Osteoblast (primary cell): ENCODE data around the gene PRKCE. TPM values are rescaled to one million over a fixed set of nuclear protein-coding genes. Genes with fewer than 3 reads are reported as not detected.

Source experiments
- DNase-seq: peaks from one replicate; pipeline ENCODE4 v3.0.0; 2011; ENCODE audit warnings: low spot score, mixed read lengths; ENCODE audit not compliant: insufficient read length; ENCODE audit errors: missing footprints
- H2AFZ ChIP-seq: 2 replicates; pipeline ENCODE4 v1.6.0; 2011; ENCODE audit warnings: mild to moderate bottlenecking, low read length
- H3K27ac ChIP-seq: 2 replicates; pipeline ENCODE4 v1.5.1; 2011; ENCODE audit warnings: mild to moderate bottlenecking, low read depth, low read length, moderate library complexity
- H3K27me3 ChIP-seq: 2 replicates; pipeline ENCODE4 v1.6.0; 2012; ENCODE audit warnings: mild to moderate bottlenecking, control low read depth, inconsistent platforms, low read length, moderate library complexity; ENCODE audit not compliant: insufficient read depth
- H3K36me3 ChIP-seq: 2 replicates; pipeline ENCODE4 v1.5.1; 2011; ENCODE audit warnings: mild to moderate bottlenecking, low read length, control low read depth, moderate library complexity; ENCODE audit not compliant: insufficient read depth
- H3K4me1 ChIP-seq: 2 replicates; pipeline ENCODE4 v1.5.1; 2011; ENCODE audit warnings: mild to moderate bottlenecking, low read length, control low read depth, moderate library complexity; ENCODE audit not compliant: insufficient read depth
- H3K4me2 ChIP-seq: 2 replicates; pipeline ENCODE4 v1.6.0; 2011; ENCODE audit warnings: mild to moderate bottlenecking, low read length; ENCODE audit not compliant: insufficient read depth
- H3K4me3 ChIP-seq: fragments of 200-600 bp; sonication (generic); 3 replicates; pipeline ENCODE4 v1.5.1; 2012; ENCODE audit warnings: mild to moderate bottlenecking, low read length, inconsistent platforms; ENCODE audit not compliant: insufficient read depth
- H3K79me2 ChIP-seq: 2 replicates; pipeline ENCODE4 v1.6.0; 2012; ENCODE audit warnings: mild to moderate bottlenecking, low read length, control low read depth, inconsistent platforms; ENCODE audit not compliant: insufficient read depth
- H3K9me3 ChIP-seq: 2 replicates; pipeline ENCODE4 v1.5.1; 2011; ENCODE audit warnings: low read depth, low read length, control low read depth
- H4K20me1 ChIP-seq: 2 replicates; pipeline ENCODE4 v1.6.0; 2012; ENCODE audit warnings: mild to moderate bottlenecking, low read length, control low read depth; ENCODE audit not compliant: insufficient read depth
- total RNA-seq: library from RNA; depleted of rRNA; stranded (reverse); fragments of >200 nt; gene quantifications from 2 replicates; pipeline ENCODE4 v1.2.3, GENCODE V29; 2012
- TF ChIP-seq, protein P1 (sequence below): IDR thresholded peaks from 2 replicates; pipeline ENCODE4 v1.5.1; 2011; ENCODE audit warnings: mild to moderate bottlenecking, low read depth, low read length, moderate library complexity; ENCODE audit errors: extremely low read depth

The PRKCE gene
- total RNA-seq, 1 donor, result 22.1 TPM

DNA sequence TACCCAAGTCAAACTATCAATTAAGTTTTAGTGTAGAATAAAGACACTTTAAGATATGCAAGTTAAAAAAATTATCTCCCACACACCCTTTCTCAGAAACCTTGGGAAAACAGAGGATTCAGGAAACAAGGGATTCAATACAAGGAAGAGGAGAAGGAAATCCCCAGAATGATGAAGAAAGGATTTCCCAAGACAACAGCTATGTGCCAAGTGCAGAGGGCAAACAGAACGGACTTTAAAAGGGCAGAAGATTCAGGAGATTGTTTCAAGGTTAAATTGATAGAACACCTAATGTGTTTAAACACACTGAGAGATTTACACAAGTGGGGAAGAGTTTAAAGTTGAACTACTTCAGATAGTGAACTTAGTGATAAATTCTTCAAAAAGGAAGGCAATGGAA lies 574.3 kb downstream of the PRKCE start:
- Histone ChIP-seq H3K36me3 (no peaks in the 10 kb centered on the region), H3K9me3 (no peaks in the 10 kb centered on the region), H3K4me1 (peaks cover 33% of the 10 kb centered on the region), H4K20me1 (no peaks in the 10 kb centered on the region), H3K27me3 (no peaks in the 10 kb centered on the region), H3K4me2 (no peak overlapping the region), H3K4me3 (no peak overlapping the region), H3K79me2 (no peaks in the 10 kb centered on the region), H3K27ac (peak overlapping the region; percentile 82), H2AFZ (no peak overlapping the region)
- no peak for DNase-seq
- TF ChIP-seq, protein P1, sequence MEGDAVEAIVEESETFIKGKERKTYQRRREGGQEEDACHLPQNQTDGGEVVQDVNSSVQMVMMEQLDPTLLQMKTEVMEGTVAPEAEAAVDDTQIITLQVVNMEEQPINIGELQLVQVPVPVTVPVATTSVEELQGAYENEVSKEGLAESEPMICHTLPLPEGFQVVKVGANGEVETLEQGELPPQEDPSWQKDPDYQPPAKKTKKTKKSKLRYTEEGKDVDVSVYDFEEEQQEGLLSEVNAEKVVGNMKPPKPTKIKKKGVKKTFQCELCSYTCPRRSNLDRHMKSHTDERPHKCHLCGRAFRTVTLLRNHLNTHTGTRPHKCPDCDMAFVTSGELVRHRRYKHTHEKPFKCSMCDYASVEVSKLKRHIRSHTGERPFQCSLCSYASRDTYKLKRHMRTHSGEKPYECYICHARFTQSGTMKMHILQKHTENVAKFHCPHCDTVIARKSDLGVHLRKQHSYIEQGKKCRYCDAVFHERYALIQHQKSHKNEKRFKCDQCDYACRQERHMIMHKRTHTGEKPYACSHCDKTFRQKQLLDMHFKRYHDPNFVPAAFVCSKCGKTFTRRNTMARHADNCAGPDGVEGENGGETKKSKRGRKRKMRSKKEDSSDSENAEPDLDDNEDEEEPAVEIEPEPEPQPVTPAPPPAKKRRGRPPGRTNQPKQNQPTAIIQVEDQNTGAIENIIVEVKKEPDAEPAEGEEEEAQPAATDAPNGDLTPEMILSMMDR, result no peak

GRCh38 chr2:46226620-46227019 lies 575.1 kb downstream of the PRKCE start:
- H3K36me3 ChIP-seq, result no peaks in the 10 kb centered on the region
- DNase-seq, result no peak
- H3K79me2 ChIP-seq, result no peaks in the 10 kb centered on the region
- TF ChIP-seq, protein P1, result no peak
- no peaks in the 10 kb centered on the region for H3K27me3 ChIP-seq
- no peaks in the 10 kb centered on the region for H3K9me3 ChIP-seq
- no peak overlapping the region for H2AFZ ChIP-seq
- no peak overlapping the region for H3K27ac ChIP-seq
- no peaks in the 10 kb centered on the region for H4K20me1 ChIP-seq
- peaks cover 33% of the 10 kb centered on the region for H3K4me1 ChIP-seq
- H3K4me3 ChIP-seq, result no peak overlapping the region
- no peak overlapping the region for H3K4me2 ChIP-seq

GRCh38 chr2:46227022-46227421 lies 575.5 kb downstream of the PRKCE start:
- Histone ChIP-seq H3K27ac (no peak overlapping the region), H3K4me1 (peaks cover 33% of the 10 kb centered on the region), H3K36me3 (no peaks in the 10 kb centered on the region), H3K27me3 (no peaks in the 10 kb centered on the region), H2AFZ (no peak overlapping the region), H3K4me3 (no peak overlapping the region), H3K9me3 (no peaks in the 10 kb centered on the region), H3K79me2 (no peaks in the 10 kb centered on the region), H4K20me1 (no peaks in the 10 kb centered on the region), H3K4me2 (no peak overlapping the region)
- no peak for DNase-seq
- TF ChIP-seq, protein P1, result no peak

GRCh38 chr2:46227674-46228289 lies 576.3 kb downstream of the PRKCE start:
- no peaks in the 10 kb centered on the region for H3K9me3 ChIP-seq
- no peaks in the 10 kb centered on the region for H4K20me1 ChIP-seq
- no peaks in the 10 kb centered on the region for H3K27me3 ChIP-seq
- TF ChIP-seq, protein P1, result no peak
- H3K4me3 ChIP-seq, result no peak overlapping the region
- DNase-seq, result no peak
- H3K4me1 ChIP-seq, result peaks cover 33% of the 10 kb centered on the region
- H2AFZ ChIP-seq, result no peak overlapping the region
- H3K36me3 ChIP-seq, result no peaks in the 10 kb centered on the region
- H3K27ac ChIP-seq, result no peak overlapping the region
- no peak overlapping the region for H3K4me2 ChIP-seq
- H3K79me2 ChIP-seq, result no peaks in the 10 kb centered on the region
